ENCODE measurements around the gene ADAMTS9.

ADAMTS9 gene

DNA sequence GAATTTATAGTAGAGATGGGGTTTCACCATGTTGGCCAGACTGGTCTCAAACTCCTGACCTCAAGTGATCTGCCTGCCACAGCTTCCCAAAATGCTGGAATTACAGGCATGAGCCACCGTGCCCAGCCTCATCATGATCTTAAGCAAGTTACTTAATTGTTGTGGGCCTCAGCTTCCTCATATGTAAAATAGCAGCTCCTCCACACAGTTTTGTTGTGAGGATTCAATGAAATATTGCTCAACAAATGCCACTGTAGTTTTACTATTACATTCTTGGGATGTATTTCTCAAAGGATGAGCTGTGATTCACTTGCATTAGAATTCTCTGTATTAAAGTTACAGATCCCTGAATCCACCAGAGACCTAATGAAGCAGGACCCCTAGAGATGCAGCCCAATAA is 168.8 kb downstream of the ADAMTS9 start:
- no peak overlapping the region for H3K4me3 ChIP-seq (ENCODE audit: low read depth, low read length)
- TF ChIP-seq CTCF (IDR thresholded peaks at IDR 0.05; ENCODE audit: low read depth, low read length), result no peak
- in situ Hi-C loops (cut with HindIII; ENCODE audit: low sequenced_read_pairs), result no loop called here

DNA sequence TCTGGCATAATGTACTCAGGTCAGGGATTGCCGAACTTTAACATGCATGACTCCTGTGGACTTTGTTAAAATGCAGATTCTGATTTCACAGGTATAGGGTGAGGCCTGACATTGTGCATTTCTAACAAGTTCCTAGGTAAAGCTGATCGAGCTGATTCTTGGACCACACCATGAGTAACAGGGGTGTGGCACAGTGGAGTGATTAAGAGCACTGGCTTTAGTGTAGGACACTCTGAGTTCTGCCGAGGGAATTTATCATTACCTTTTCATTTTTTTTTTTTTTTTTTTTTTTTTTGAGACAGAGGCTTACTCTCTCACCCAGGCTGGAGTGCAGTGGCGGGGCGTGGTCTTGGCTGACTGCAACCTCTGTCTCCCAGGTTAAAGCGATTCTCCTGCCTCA is 169.3 kb downstream of the ADAMTS9 start:
- DNase-seq (ENCODE audit: low read depth, low spot score), result no peak
- in situ Hi-C loops (cut with HindIII; ENCODE audit: low sequenced_read_pairs), result no loop called here
- TF ChIP-seq CTCF (IDR thresholded peaks at IDR 0.05; ENCODE audit: low read depth, low read length), result no peak
- H3K4me3 ChIP-seq (ENCODE audit: low read depth, low read length), result no peak overlapping the region

More for the DNA sequence above, 168.8 kb downstream of the ADAMTS9 start:
- no peak for DNase-seq (ENCODE audit: low read depth, low spot score)

- TF ChIP-seq CTCF (IDR thresholded peaks at IDR 0.05; ENCODE audit: low read depth, low read length), result no peak
- DNase-seq (ENCODE audit: low read depth, low spot score), result no peak
- in situ Hi-C loops (cut with HindIII; ENCODE audit: low sequenced_read_pairs), result no loop called here
- H3K4me3 ChIP-seq (ENCODE audit: low read depth, low read length), result no peak overlapping the region
Measured at GRCh38 chr3:64514889-64515288, 172.9 kb downstream of the ADAMTS9 start.

DNA sequence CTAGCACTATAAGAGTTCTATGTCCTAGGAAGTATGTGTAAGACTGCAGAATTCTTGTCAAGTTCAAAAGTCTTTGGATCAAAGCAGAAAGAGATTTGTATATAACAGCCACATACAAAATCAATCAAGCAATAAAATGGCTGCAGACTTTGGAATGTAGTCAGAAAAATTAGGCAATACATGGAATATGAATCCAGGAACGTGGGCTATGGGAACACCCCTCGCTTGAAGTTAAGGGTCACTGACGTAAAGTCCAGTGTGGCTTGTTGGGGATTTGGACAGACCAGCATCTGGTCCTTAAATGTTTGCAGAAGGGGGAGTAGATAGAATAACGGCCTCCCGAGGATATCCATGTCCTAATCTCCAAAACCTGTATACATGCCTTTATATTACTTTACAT is 178.6 kb downstream of the ADAMTS9 start:
- TF ChIP-seq CTCF (IDR thresholded peaks at IDR 0.05; ENCODE audit: low read depth, low read length), result no peak
- no peak overlapping the region for H3K4me3 ChIP-seq (ENCODE audit: low read depth, low read length)
- DNase-seq (ENCODE audit: low read depth, low spot score), result no peak
- in situ Hi-C loops (cut with HindIII; ENCODE audit: low sequenced_read_pairs), result no loop called here

GRCh38 chr3:64508140-64508539 is 179.7 kb downstream of the ADAMTS9 start:
- in situ Hi-C loops (cut with HindIII; ENCODE audit: low sequenced_read_pairs), result no loop called here
- no peak for TF ChIP-seq CTCF (IDR thresholded peaks at IDR 0.05; ENCODE audit: low read depth, low read length)
- no peak overlapping the region for H3K4me3 ChIP-seq (ENCODE audit: low read depth, low read length)
- DNase-seq (ENCODE audit: low read depth, low spot score), result no peak

DNA sequence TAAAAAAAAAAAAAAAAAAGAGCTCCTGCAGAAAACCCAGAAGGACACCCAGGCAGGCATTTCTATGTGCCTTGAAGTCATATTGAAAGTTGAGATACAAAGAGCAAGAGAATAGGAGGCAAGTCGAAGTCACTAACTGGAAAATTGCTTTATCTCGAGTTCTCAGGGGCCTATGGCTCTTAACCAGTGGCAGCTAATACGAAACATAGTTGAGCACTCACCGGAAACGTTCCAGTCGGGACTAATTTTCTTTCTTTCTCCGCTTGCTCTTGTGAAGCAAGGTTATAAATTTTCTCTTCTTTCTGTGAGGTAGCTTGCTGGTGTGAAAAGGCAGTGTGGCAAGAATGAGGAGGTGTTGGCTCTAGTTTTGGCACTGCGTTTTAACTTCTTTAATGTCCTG is 181.5 kb downstream of the ADAMTS9 start:
- H3K4me3 ChIP-seq (ENCODE audit: low read depth, low read length), result no peak overlapping the region
- TF ChIP-seq CTCF (IDR thresholded peaks at IDR 0.05; ENCODE audit: low read depth, low read length), result no peak
- no peak for DNase-seq (ENCODE audit: low read depth, low spot score)
- in situ Hi-C loops (cut with HindIII; ENCODE audit: low sequenced_read_pairs), result no loop called here

DNA sequence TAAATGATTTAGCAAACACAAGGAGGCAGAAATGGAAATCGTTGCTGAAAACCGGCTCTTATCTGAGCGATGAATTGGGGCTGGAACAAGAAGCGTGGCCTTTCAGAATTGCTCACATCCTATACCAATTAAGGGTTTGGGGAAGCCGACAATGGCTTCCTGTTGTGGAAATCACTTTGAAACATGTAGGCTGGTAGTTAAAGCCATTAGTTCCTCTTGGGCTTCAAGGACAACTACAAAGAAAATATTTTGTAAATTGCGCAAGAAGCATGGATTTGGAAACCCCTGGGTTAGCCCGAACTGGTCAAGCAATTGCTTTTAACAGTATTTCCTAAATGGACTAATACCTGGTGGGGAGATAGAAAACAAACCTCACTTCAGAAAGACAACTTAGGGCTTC is 182.4 kb downstream of the ADAMTS9 start:
- DNase-seq (ENCODE audit: low read depth, low spot score), result no peak
- no peak overlapping the region for H3K4me3 ChIP-seq (ENCODE audit: low read depth, low read length)
- TF ChIP-seq CTCF (IDR thresholded peaks at IDR 0.05; ENCODE audit: low read depth, low read length), result no peak
- in situ Hi-C loops (cut with HindIII; ENCODE audit: low sequenced_read_pairs), result no loop called here
